Iris pigment epithelial cell (primary cell): Measurements from ENCODE around the gene ZBTB20.

Experiments used
- DNase-seq: peaks from one replicate; pipeline ENCODE4 v3.0.0-alpha.2; 2011; ENCODE audit warnings: low read depth

The ZBTB20 gene

DNA sequence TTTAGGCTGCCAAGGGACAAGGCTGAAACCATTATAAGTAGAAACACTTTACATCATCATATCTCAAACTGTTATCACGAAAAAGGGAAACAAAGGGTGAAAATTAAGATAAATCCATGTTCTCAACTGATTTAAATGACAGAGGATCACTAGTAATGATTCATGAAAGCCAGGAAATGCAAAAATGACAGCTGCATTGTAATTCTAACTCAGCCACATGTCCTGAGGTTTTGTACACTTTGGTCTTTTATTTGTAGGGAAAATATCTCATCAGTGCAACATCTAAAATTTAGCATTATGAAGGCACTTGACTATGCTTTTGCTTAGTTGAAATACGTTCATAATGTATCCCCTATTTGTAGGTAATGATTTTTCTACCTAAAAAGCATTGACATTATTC lies 473.6 kb downstream of the ZBTB20 start:
- DNase-seq: no peak

DNA sequence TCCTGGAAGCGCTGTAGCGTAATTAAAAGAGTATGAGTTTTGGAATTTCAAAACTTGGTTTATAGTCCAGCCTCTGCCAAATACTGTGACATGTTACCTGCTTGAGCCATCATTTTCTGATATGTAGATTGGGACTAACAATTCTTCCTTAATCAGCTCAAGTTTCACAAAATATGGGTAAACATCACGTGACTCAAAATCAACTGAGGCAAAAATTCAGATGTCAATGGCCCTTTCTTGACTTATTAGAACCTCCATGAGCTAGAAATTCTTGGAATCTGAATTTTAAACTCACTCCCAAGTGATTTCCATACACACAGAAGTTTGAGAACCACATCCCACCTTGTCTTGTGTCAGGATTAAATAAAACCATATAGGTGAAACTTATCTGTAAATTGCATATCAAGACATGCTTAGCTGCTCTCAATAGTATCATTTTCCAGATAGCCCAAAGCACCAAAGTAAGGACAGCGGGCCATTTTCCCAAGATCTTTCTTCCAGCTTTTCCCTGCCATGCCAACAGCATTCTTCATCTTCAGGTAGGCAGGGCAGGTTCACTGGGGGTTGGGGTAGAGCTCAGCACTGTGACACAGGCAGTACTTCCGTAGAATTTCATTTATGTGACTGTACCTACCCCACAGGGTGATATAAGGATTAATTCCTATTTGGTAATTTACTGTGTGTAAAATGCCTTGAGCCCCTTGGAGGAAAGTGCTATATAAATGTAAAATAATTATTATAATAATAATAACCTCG lies 474.2 kb downstream of the ZBTB20 start:
- DNase-seq: no peak

DNA sequence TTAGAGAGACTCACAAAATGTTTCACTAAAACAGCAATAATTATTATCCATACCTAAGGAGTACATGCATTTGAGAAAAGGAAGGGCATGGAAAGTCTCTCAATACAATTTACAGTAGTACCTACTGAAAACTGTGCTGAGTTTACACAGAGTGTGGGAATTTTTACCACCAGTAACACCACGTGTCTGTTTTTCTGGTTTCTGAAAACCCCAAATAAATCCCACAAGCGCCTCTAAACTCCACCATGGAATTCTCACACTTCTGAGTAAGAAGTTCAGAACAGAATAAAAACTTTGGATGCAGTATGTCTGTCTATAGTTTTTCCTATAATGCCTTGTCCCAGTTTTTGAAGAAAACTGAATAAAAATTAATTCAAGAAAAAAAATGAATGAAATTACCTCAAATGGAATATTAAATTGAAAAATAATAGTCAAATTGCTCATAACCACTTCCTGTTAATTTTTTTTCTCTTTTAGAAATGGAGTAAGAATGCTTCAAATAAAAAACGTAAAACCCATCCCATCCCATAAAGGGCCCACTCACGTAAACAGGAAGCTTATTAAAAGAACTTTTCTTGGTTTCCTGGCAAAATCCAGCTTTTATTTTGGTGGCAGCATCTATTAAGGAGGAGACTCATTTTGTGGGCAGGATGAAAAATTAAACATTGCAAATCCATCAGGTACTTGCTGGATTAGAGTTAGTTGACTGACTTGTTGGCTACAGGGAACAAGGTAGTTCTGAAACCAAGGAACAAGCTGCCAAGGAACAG lies 475.2 kb downstream of the ZBTB20 start:
- DNase-seq: no peak

DNA sequence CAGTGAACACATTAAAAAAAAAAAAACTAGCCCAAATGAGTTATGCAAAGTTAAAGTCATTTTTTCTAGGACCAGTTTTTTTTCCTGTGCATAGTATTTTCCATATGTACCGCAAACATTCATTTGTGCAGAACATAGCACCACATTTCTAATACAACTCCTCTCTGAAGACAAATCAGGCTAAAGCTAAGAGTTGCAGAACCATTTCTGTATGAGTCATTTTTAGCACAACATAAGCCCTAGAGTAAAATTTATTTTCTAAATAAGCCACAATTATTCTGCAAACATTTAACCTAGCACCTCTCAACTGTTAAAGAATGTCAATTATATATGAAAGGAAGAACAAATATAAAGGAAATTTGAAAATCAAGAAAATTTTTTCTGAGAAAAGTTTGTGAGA lies 477.5 kb downstream of the ZBTB20 start:
- DNase-seq: peak; percentile 42

DNA sequence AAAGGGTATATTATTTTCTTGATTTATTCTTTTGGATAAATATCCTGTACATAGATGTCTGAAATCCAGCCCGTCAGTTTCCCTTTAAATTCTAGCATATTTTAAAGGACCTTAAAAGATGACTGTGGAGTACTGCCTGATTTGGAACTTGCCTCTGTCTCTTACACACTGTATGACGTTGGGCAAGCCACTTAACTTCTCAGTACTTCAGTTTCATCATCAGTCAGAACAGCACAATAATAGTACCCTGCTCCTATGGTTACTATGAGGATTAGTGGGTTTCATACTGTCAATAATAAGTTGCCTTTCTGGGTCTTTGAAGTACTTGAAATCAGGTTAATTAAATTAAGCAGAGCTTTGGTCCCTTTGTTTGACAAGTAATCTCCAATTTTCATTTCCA lies 479.0 kb downstream of the ZBTB20 start:
- no peak for DNase-seq

DNA sequence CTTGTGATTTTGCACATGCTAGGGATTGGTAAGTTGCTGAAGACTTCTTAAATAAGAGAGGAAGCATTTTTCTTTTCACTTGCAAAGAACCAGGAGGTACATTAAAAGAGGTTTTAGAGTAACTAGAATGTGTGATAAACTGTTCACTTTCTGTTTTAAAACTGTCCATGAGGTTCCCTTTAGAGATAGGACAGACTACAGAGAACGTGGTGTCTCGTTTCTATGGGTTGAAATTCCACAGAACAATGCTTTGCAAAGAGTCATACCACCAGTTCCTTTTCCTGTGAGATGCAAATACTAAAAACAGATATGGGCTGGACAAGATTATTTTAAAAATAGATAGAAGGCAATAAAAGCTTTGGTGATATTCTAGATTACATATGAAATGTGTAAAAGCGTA lies 480.5 kb downstream of the ZBTB20 start:
- DNase-seq: no peak

DNA sequence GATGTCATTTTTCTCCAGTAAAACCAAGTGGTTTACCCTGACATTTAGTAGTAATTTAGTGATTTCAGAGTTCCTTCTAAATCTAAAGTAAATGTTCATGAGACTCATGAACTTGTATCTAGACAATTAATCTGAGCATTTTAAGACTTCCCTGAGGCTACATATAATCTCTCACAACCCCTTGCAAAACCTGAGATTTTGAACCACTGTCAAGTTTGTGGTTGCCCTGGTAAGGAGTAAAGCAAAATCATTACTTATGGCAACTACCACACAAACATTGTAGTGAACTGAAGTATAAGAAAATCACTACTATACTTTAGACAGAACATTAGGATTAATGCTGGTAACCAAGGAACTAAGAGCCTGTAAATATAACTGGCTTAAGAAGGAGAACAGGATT lies 483.1 kb downstream of the ZBTB20 start:
- DNase-seq: no peak

DNA sequence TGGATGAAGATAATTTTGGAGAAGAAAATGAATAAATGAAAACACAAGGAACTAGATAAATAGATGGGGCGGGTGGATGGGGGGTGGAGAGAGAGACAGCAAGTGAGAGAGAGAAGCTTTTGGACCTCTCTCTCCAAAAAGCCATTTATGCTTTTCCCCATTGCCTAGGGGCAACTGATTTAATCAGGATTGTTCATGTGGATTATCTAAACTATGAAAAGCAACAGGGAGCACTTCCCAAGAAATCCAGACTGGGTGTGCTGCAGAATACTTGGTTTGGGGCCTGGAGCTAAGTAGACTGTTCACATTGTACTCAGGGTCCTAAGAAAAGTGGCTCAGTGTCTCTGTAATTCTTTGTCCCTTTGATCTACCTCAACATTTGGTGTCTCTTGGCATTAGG lies 486.3 kb downstream of the ZBTB20 start:
- DNase-seq: no peak

DNA sequence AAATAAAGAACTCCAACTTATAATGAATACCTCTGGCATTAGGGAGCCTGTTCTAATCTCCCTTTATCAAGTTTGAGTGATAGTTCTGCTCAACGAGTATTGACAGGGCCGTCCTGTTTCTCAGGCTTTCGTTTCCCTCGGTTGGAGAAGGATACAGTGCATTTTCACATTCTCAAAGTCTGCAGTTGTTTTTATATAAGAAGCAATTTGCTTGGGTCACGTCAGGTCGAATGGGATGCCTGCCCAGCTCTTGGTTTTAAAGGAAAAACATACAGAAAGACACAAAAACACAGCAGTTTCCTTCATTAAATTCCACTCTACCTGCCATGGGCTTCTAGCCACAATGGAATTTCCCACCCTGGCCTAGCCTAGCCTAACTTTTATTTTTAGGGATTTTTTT lies 487.0 kb downstream of the ZBTB20 start:
- DNase-seq: peak; percentile 78

DNA sequence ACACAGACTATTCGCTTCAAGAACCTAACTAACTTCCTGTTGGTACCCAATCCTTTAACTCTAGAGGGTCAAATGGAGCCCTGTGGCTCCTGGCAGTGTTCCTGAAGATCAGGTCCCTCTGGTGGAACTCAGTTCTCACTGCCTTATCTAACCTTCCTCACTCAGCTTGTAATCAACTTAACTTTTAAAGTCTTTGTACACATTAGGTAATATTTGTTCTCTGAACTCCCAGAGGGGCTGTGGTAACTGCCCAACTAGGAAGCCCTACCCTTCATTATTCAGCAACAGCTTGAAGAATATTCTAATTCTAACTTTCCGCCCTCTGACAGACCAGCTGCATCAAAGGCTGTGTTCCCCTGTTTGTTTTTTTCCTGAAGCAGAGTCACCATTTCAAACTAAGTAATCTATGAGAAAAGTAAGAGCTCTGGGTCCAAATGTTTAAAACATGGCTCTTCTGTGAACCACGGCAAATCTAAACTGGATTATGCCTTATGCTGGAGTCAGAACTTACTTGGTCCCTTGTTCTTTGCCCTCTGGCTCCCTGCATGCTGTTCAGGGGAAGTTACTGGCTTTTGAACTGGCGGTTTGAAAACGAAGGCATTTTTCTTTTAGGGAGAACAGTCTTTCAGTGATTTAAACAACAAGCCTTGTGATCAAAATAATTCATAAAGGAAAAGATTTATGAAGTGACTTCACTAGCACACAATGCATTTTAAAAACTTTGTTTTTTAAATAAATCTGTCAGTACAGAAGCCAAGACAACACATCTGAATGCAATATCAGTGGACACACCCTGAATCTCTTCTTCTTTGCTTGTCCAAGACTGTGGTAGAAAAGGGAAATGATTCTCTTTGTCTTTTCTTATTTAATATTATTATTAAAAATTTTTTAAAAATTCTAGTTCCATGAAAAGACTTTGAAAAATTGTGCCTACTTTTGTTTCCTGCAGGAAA lies 487.7 kb downstream of the ZBTB20 start:
- DNase-seq: no peak

DNA sequence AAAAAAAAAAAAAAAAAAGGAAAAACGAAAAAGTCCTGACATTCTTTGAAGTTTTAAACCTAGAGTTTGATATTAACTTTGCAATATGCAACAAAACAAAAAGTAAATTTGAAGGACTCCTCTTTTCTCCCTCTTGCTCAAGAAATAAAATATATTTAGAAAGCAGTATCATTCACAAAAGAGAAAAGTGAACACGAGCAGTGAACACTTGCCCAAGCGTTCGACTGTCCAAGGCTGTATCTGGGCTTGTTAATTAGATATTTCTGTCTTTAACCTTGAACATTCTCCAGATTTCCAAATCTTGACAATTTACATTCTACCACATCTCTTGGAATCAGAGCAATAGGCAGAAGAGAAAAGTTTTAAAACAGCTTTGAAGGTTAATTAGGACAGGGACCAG lies 495.5 kb downstream of the ZBTB20 start:
- no peak for DNase-seq

DNA sequence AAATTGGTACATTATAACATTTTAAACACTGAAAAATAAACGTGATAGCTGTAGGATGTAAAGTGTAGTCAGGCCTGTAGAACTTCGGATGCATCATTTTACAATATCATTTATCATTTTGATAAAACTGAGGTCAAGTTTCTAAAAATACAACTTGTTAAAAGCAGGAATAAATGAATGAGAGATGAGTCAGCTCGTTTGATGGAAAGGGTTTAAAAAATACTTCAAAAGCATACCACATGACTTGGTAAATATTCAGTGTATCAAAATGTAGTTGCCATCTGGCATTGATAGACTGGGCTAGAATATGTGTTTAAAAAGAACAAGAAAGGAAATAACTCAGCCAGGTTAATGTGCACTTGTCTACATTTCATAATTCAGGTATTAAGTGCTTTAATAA lies 496.3 kb downstream of the ZBTB20 start:
- peak; percentile 84 for DNase-seq

DNA sequence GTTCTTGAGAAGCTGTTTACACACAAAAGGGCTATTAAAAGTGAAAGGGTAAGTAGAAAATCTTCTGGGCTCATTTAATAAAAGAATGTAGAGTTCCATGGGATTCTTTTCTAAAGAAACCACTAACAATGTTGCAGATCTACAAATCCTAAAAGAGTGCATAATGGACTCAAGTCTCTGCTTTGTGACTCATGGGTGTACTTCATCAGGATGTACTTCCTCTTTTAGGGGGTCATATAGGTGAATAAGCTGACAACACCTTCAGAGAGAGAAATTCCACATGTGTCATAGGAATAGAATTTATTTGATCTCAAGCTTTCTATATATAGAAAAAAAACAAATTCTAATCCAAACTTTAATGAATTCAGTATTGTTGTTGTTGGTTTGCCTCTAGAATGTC lies 497.8 kb downstream of the ZBTB20 start:
- peak; percentile 68 for DNase-seq

DNA sequence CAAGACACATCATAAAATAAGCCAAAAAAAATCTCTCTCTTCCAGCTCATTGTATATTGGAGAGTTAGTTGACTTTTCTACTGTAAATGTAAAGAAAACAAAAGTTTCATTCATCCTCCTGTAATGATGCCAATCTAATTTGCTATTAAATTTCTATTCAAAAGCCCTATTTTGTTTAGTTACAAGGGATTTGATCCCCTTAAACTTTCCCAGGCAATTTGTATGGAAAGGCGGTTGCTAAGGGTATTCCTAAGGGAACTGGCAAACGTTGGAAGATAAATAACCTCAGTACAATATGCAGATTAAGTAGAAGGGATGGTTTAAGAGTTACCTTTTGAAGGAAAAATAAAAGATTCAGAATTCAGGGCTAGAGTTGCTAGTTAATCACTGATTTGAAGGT lies 500.6 kb downstream of the ZBTB20 start:
- no peak for DNase-seq

DNA sequence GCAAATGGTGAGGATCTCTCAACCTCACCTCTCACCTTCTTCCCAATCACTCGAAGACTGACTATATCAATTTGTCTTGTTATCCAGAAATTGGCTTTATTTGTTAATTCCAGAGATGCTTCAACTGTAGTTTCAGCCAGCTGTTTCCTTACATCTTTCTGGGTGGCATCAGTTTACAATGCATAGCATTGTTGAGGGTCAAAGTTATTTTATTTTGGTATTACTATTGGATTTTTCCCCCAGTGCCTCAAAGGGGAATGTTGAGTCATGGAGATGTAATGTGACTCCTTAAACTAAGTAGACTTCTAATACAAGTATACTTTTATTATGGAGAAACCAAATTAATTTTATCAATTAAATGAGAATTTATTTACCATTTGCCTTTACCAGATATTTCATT lies 501.7 kb downstream of the ZBTB20 start:
- peak; percentile 58 for DNase-seq

DNA sequence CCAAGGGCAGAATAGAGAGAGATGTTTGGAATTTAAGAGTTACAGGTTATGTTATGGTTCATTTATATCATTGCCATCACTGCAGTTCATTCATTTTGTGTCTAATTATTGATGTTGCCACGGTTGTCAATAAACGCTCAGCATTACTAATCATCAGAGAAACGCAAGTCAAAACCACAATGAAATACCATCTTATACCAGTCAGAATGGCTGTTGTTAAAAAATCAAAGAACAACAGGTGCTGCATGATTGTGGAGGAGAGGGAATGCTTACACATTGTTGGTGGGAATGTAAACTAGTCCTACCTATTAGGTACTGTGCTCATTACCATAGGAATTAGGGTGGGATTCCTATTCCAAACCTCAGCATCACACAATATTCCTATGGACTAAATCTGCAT lies 502.7 kb downstream of the ZBTB20 start:
- DNase-seq: no peak

DNA sequence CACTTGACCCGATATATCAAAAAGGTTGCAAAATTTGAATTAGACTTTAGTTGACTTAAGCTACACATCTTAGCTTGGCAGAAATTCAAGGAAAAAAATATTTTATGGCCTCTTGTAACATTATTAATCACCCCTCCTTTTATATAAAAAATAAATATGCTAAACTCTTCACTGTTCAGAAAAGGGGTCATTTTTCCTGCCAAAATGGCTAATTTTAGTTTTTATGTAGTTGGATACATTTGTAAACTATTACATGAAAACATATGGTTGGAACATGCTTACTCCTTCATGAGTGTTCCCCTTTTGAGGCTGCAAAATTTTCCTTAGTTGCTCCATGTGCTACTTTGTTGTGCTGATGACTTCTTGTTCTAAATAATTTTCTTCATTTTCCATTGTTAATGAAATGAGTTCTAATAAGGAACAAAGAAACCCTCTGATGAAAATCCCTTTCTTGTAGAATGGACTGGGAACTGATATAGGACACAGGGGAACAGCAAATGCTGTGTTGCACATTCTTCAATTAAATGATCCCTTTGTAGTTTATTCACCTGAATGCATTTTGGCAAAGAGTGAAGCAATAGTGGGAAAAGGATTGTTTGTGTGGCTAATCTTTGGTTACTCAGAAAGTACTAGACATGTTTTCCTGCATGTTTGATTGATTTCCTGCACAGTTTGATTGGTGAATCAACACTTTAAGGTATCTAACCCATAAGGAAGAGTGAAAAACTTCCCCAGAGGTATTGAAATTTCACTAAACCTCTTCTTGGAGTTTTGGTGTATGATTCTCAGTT lies 503.9 kb downstream of the ZBTB20 start:
- no peak for DNase-seq

DNA sequence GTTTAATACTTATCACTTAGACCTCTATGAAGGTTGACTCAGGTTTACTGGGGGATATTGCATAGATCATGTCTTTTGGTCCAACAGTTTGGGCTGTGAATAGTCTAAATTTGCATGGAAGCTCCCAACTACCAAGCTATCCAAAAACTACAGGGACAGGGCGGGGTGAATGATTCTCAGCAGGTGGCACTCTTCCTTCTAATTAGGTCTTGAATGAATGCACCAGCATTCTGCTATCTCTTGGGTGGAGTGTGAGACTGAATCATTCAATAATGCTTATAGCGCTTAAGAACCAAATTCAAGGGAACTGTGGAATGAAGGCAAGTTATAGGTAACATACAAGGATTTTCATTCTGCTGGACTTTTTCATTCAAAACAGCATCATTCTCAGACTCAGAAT lies 507.0 kb downstream of the ZBTB20 start:
- no peak for DNase-seq

DNA sequence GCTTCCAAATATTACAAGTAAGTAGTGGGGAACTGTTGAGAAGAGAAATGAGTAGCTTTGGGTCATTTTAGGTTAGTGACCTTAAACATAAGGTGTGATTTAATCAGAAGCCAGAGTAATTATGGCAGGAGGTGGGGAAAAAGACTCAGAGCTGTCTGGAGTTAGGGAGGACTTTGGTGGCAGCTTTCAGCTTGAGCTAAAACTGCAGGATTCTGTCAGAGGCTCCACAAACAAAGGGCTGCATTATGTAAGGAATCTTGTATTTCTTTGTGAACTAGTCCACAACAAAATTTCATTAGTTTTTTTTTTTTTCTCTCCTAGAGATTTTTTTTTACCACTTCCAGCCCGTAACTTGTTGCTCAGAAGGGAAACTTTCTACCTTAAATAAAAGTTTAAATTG lies 507.9 kb downstream of the ZBTB20 start:
- no peak for DNase-seq

DNA sequence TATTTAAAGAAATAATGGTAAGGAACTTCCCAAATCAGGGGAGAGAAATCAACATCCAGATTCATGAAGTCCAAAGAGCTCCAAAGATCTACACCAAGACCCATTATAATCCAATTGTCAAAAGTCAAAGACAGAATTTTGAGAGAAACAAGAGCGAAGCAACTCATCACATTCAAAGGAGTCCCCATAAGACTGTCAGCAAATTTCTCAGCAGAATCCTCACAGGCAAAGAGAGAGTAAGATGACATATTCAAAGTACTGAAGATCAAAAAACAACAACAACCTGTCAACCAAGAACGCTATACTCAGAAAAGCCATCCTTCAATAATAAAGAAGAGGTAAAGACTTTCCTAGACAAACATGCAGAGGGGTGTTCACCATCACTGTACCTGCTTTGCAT lies 511.2 kb downstream of the ZBTB20 start:
- no peak for DNase-seq

DNA sequence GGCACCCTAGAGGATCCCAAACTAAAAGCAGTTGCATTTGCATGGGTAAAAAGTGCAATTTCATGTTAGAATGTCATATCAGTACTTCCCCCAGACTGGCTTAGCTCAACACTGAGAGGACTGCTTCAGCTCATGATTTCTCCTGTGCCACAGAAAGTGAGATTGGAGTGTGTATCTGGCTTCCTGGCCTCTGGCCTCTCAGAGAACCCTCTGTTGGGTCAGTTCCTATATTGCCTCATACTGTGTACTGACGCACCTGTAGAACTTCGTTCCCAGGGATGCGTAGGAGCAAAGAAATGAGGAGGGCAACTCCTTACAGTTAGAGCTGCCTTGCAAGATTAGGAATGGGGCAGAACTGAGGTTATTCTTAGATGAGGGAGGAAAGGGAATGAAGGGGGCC lies 512.5 kb downstream of the ZBTB20 start:
- no peak for DNase-seq
